ENCODE measurements around the gene ZGPAT. TPM values are rescaled to one million over a fixed set of nuclear protein-coding genes. Genes with fewer than 3 reads are reported as not detected.
A peak's percentile ranks its signal among the peaks of the same experiment; 100 is the strongest.
"Not testable (repeated sequence)": the region's sequence is repeated elsewhere in the genome, so short reads cannot be mapped to it uniquely, and the experiment has no call there.

The ZGPAT gene
- total RNA-seq, 1 donor from 2014 or later: 14.1 TPM

- peak; percentile 42 for DNase-seq
These were observed 59.6 kb downstream of the ZGPAT start for GRCh38 chr20:63767456-63767855.

- DNase-seq: no peak
These were observed 60.0 kb downstream of the ZGPAT start for GRCh38 chr20:63767886-63768285.

DNA sequence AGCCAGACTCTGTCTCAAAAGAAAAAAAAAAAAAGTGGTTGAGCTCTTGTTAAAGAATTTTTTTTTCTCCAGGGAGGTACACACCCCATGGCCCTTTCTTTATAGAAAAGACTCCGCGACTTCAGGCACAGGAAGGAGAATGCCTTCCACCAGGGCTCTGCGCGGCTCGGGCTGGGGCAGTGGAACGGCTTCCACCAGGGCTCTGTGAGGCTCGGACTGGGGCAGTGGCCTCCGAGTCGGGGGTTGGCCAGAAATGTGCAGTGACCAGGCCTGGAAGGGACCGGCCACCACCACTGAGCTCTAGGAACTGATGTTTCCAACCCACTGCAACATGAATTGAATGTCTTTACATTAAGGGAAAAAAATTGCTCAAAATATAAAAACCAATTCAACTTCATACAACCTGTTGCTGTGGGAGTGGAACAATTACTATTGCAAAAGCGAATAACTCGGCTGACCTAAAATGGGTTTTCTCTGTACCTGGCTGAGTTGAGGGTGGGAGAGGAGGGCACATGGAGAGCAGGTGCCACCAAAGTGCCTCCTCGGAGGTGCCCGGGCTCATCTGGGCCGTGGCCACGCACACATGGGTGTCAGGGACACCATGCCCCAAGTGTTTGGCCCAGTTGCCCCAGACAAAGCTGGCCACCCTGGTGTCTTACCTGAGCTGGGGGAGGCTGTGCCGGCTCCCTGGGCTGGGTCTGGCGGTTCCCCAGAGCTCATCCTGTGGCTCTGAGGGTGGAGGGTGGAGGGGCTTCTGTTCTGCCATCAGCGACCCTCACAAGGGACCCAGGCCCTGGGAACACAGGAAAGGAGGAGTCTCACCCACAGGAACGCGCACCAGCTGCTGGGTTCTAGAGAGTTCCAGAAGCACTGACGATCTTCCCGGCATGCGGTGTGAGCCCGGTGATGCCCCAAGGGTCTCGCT, 61.0 kb downstream of the ZGPAT start:
- DNase-seq: no peak

DNA sequence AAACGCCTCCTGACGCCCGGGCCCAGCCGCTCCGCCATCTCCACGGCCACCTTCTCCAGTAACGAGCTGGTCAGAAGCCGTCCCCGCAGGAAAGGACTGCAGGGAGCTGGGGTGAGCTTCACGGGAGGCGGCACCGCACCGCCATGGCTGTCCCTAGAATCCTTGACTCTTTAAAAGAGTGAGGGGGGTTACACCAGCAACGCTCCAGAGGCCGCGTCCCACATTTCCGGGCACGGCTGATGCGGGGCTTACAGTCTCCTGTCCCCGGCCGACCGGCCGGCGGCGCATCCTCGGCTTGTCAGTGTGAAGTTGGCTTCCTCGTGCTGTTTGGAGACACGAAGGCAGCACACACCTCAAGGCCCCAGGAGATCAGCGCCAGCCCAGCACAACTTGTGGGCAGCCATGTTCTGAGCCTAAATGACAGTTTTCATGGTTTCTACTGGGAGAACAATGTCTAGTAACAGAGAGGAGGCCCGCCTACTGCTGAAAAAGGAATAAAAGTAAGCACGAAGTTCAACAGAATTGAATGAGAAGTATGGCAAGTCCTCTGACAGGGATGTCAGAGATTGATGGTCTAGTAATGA, 62.1 kb downstream of the ZGPAT start:
- DNase-seq: no peak

- no peak for DNase-seq
These were observed 63.3 kb downstream of the ZGPAT start for GRCh38 chr20:63771046-63771707.

- DNase-seq: no peak
These were observed 65.1 kb downstream of the ZGPAT start for GRCh38 chr20:63772781-63773518.

- no peak for DNase-seq
These were observed 65.9 kb downstream of the ZGPAT start for GRCh38 chr20:63773571-63774241.

- DNase-seq: peak; percentile 45
These were observed 66.5 kb downstream of the ZGPAT start for GRCh38 chr20:63774306-63774705.

DNA sequence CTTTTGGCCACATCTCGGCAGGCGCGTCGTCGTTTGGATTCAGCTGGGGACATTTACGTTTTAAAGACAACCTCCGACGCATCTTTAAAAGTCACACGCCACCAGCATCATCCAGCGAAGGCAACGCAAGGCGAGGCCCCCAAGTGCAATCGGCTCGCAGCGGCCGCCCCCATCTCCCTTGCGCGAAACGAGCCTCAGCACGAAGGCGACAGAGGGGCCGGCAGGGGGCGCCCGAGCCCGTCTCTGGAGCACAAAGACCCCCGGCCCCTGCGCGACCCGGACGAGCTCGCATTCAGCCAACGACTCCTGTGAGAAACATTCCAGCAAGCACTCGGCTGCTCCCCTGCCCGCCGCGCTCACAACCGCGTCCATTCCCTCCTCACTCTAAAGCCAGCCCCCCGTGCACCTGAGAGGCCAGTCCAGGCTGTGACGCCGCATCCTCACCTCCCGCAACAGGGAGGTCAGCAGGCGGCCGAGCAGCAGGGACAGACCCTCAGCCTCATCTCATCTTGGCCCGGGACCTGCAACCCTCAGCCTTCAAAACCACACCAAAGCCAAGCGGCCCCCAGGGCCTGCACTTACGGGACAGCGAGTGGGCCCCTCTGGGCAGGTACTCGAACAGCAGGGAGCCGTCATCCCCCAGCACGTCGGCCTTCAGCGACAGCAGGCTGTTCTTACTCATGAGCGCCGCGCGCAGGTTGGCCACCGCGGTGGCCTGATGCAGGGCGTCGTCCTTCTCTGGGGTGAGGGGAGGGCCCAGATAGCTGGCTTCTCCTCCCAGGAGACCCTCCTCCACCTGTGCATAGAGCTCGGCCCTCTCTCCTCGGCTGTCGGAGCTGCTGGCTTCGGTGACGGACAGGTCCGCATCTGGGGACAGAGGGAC, 67.5 kb downstream of the ZGPAT start:
- DNase-seq: peak; percentile 91

- not testable (repeated sequence) for DNase-seq
These were observed 69.0 kb downstream of the ZGPAT start for GRCh38 chr20:63776875-63777274.

DNA sequence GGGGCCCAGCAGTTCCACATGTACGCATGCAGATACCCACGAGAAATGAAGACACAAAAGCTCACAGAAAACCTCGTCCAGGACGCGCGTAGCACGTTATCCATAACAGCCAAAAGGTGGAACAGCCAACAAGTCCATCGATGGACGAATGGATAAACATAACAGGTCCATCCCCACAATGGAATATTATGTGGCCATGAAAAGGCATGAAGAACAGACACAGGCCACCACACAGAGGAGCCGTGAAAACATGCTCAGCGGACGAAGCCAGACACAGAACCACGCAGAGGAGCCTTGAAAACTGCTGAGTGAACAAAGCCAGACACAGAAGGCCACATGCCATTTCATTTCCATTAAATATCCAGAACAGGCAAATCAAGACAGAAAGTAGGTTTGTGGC, 69.8 kb downstream of the ZGPAT start:
- DNase-seq: no peak

- no peak for DNase-seq
These were observed 70.4 kb downstream of the ZGPAT start for GRCh38 chr20:63778034-63778752.

GRCh38 chr20:63778857-63779256, 71.0 kb downstream of the ZGPAT start:
- no peak for DNase-seq

- no peak for DNase-seq
These were observed 73.3 kb downstream of the ZGPAT start for GRCh38 chr20:63781181-63781580.

GRCh38 chr20:63782051-63782471, 74.2 kb downstream of the ZGPAT start:
- DNase-seq: no peak

DNA sequence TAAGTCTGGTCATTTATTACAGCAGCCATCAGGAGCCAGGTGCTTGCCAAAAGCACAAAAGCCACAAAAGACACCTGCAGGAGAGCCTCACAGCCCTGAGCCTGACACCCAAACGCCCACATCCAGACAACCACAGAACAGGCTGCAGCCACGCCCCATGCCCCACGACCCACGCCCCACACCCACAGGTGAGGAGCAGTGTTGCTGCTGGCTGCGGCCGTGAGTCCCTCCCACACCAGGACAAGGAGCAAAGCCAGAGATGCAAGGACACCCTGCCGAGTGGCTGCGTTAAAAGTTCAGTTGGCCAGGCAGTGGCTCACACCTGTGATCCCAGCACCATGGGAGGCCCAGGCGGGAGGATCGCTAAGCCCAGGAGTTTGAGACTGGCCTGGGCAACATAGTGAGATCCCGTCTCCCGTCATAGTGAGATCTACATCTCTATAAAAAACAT, 74.7 kb downstream of the ZGPAT start:
- no peak for DNase-seq

GRCh38 chr20:63783970-63784369, 76.1 kb downstream of the ZGPAT start:
- DNase-seq: no peak

- DNase-seq: no peak
These were observed 77.9 kb downstream of the ZGPAT start for GRCh38 chr20:63785691-63786131.
